SK-N-SH treated with all-trans-retinoic acid at 6 μM for 48 hours (cell line): ENCODE measurements around the gene TRPV4.

Source experiments
- ATAC-seq: fragments of 200-7000 bp; cut with Tn5 transposase; 3 replicates; pipeline ENCODE4 v1.9.1; 2020; ENCODE audit warnings: mild to moderate bottlenecking, moderate library complexity
- ARNTL ChIP-seq: fragments of 450-650 bp; formaldehyde crosslinking; IDR thresholded peaks from 2 replicates; pipeline ENCODE4 v1.5.0; 2020; ENCODE audit warnings: low read depth, mild to moderate bottlenecking, moderate library complexity, borderline replicate concordance
- BACH2 ChIP-seq: fragments of 250-450 bp; sonication (Bioruptor Pico); IDR thresholded peaks from 2 replicates; pipeline ENCODE4 v1.9.0; 2021; ENCODE audit warnings: mild to moderate bottlenecking, borderline replicate concordance
- CREB5 ChIP-seq: fragments of 250-450 bp; sonication (Bioruptor Pico); IDR thresholded peaks from 2 replicates; pipeline ENCODE4 v1.5.1; 2020; ENCODE audit warnings: low read depth, mild to moderate bottlenecking, moderate library complexity
- CSDC2 ChIP-seq: fragments of 250-450 bp; sonication (Bioruptor Pico); IDR thresholded peaks from 2 replicates; pipeline ENCODE4 v1.5.0; 2020; ENCODE audit warnings: mild to moderate bottlenecking, moderate library complexity
- CSRNP3 ChIP-seq: fragments of 250-450 bp; sonication (Bioruptor Pico); IDR thresholded peaks from 2 replicates; pipeline ENCODE4 v1.5.1; 2021; ENCODE audit warnings: mild to moderate bottlenecking, moderate library complexity
- ESRRG ChIP-seq: fragments of 250-450 bp; sonication (Bioruptor Pico); IDR thresholded peaks from 2 replicates; pipeline ENCODE4 v1.6.1; 2021; ENCODE audit warnings: mild to moderate bottlenecking
- GLIS3 ChIP-seq: fragments of 250-450 bp; sonication (Bioruptor Pico); IDR thresholded peaks from 2 replicates; pipeline ENCODE4 v1.5.0; 2020; ENCODE audit warnings: mild to moderate bottlenecking, moderate library complexity
- ISL1 ChIP-seq: fragments of 250-450 bp; sonication (Bioruptor Pico); IDR thresholded peaks from 2 replicates; pipeline ENCODE4 v2.1.2; 2022; ENCODE audit warnings: mild to moderate bottlenecking, moderate library complexity
- OSR1 ChIP-seq: fragments of 250-450 bp; sonication (Bioruptor Pico); IDR thresholded peaks from 2 replicates; pipeline ENCODE4 v1.8.0; 2022; ENCODE audit warnings: moderate library complexity, mild to moderate bottlenecking, inconsistent platforms
- PPARA ChIP-seq: fragments of 250-450 bp; sonication (Bioruptor Pico); IDR thresholded peaks from 2 replicates; pipeline ENCODE4 v1.5.0; 2020; ENCODE audit warnings: mild to moderate bottlenecking, borderline replicate concordance
- RARB ChIP-seq: fragments of 250-450 bp; sonication (Bioruptor Pico); IDR thresholded peaks from 2 replicates; pipeline ENCODE4 v1.8.0; 2021; ENCODE audit warnings: mild to moderate bottlenecking, moderate library complexity
- SNAI2 ChIP-seq: fragments of 250-450 bp; sonication (Bioruptor Pico); IDR thresholded peaks from 2 replicates; pipeline ENCODE4 v1.5.0; 2020; ENCODE audit warnings: mild to moderate bottlenecking, moderate library complexity
- TCF4 ChIP-seq: fragments of 250-450 bp; sonication (Bioruptor Pico); IDR thresholded peaks from 2 replicates; pipeline ENCODE4 v1.8.0; 2021; ENCODE audit warnings: mild to moderate bottlenecking, moderate library complexity, borderline replicate concordance
- TOX ChIP-seq: fragments of 250-450 bp; sonication (Bioruptor Pico); IDR thresholded peaks from 2 replicates; pipeline ENCODE4 v1.8.0; 2021; ENCODE audit warnings: mild to moderate bottlenecking, moderate library complexity, borderline replicate concordance
- ZC3H10 ChIP-seq: fragments of 250-450 bp; sonication (Bioruptor Pico); IDR thresholded peaks from 2 replicates; pipeline ENCODE4 v1.5.1; 2021; ENCODE audit warnings: mild to moderate bottlenecking, moderate library complexity
- ZFP30 ChIP-seq: fragments of 450-650 bp; formaldehyde crosslinking; IDR thresholded peaks from 2 replicates; pipeline ENCODE4 v1.5.0; 2022; ENCODE audit warnings: mild to moderate bottlenecking, moderate library complexity
- ZNF70 ChIP-seq: fragments of 450-650 bp; formaldehyde crosslinking; IDR thresholded peaks from 2 replicates; pipeline ENCODE4 v1.5.0; 2020; ENCODE audit warnings: mild to moderate bottlenecking, moderate library complexity
- ZNF8 ChIP-seq: fragments of 450-650 bp; formaldehyde crosslinking; IDR thresholded peaks from 2 replicates; pipeline ENCODE4 v1.5.0; 2020; ENCODE audit warnings: mild to moderate bottlenecking, moderate library complexity
- TF ChIP-seq, protein P1 (sequence below): fragments of 250-450 bp; sonication (Bioruptor Pico); IDR thresholded peaks from 2 replicates; pipeline ENCODE4 v1.5.0; 2020; ENCODE audit warnings: mild to moderate bottlenecking, moderate library complexity
- TF ChIP-seq, protein P2 (sequence below): fragments of 250-450 bp; sonication (Bioruptor Pico); IDR thresholded peaks from 2 replicates; pipeline ENCODE4 v1.8.0; 2020; ENCODE audit warnings: mild to moderate bottlenecking, moderate library complexity, borderline replicate concordance

The TRPV4 gene

DNA sequence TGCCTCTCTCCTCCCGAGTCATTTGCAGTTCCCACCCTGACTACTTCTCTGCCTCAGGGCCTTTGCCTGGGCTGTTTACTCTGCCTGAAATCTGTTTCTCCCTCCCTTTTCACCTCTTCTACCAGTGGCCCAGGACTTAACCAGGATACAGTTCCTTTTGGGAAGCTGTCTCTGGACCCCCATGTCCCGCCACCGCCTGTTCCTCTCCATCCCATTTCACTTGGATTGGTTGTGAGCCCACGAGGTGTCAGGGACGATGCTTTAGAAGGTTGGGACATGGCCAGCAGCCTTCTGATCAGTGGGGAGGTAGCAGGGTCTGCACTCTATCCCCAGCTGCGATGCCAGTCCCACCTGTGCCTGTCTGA lies 67.8 kb downstream of the TRPV4 start:
- no peak for ATAC-seq
- TF ChIP-seq RARB (CRISPR knock-in tag) (no peak), CSDC2 (CRISPR knock-in tag) (no peak), ZNF70 (no peak), CSRNP3 (CRISPR knock-in tag) (no peak), TOX (no peak), GLIS3 (no peak), ZC3H10 (CRISPR knock-in tag) (no peak), OSR1 (no peak), BACH2 (CRISPR knock-in tag) (no peak), SNAI2 (CRISPR knock-in tag) (no peak), ZFP30 (CRISPR knock-in tag) (no peak), ARNTL (CRISPR knock-in tag) (no peak), TCF4 (CRISPR knock-in tag) (no peak), ISL1 (no peak)
- TF ChIP-seq, protein P1, sequence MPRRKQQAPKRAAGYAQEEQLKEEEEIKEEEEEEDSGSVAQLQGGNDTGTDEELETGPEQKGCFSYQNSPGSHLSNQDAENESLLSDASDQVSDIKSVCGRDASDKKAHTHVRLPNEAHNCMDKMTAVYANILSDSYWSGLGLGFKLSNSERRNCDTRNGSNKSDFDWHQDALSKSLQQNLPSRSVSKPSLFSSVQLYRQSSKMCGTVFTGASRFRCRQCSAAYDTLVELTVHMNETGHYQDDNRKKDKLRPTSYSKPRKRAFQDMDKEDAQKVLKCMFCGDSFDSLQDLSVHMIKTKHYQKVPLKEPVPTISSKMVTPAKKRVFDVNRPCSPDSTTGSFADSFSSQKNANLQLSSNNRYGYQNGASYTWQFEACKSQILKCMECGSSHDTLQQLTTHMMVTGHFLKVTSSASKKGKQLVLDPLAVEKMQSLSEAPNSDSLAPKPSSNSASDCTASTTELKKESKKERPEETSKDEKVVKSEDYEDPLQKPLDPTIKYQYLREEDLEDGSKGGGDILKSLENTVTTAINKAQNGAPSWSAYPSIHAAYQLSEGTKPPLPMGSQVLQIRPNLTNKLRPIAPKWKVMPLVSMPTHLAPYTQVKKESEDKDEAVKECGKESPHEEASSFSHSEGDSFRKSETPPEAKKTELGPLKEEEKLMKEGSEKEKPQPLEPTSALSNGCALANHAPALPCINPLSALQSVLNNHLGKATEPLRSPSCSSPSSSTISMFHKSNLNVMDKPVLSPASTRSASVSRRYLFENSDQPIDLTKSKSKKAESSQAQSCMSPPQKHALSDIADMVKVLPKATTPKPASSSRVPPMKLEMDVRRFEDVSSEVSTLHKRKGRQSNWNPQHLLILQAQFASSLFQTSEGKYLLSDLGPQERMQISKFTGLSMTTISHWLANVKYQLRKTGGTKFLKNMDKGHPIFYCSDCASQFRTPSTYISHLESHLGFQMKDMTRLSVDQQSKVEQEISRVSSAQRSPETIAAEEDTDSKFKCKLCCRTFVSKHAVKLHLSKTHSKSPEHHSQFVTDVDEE (CRISPR knock-in tag): no peak
- TF ChIP-seq, all 23 proteins: peak for 0

- no peak for ATAC-seq
- TF ChIP-seq ISL1: no peak
- TF ChIP-seq GLIS3: no peak
- no peak for TF ChIP-seq CREB5 (CRISPR knock-in tag)
- no peak for TF ChIP-seq ZNF8 (CRISPR knock-in tag)
- no peak for TF ChIP-seq ZFP30 (CRISPR knock-in tag)
- TF ChIP-seq, protein P1 (CRISPR knock-in tag): no peak
- TF ChIP-seq TOX: no peak
- TF ChIP-seq, all 23 proteins: peak for 0
Measured at GRCh38 chr12:109764776-109765445, 68.3 kb downstream of the TRPV4 start.

- TF ChIP-seq ZFP30 (CRISPR knock-in tag) (no peak), PPARA (no peak), ZNF8 (CRISPR knock-in tag) (no peak), ARNTL (CRISPR knock-in tag) (no peak), BACH2 (CRISPR knock-in tag) (no peak), ZC3H10 (CRISPR knock-in tag) (no peak), ISL1 (no peak), RARB (CRISPR knock-in tag) (no peak), TOX (no peak), ESRRG (CRISPR knock-in tag) (no peak), TCF4 (CRISPR knock-in tag) (no peak), ZNF70 (no peak), CREB5 (CRISPR knock-in tag) (no peak), GLIS3 (no peak)
- TF ChIP-seq, protein P2, sequence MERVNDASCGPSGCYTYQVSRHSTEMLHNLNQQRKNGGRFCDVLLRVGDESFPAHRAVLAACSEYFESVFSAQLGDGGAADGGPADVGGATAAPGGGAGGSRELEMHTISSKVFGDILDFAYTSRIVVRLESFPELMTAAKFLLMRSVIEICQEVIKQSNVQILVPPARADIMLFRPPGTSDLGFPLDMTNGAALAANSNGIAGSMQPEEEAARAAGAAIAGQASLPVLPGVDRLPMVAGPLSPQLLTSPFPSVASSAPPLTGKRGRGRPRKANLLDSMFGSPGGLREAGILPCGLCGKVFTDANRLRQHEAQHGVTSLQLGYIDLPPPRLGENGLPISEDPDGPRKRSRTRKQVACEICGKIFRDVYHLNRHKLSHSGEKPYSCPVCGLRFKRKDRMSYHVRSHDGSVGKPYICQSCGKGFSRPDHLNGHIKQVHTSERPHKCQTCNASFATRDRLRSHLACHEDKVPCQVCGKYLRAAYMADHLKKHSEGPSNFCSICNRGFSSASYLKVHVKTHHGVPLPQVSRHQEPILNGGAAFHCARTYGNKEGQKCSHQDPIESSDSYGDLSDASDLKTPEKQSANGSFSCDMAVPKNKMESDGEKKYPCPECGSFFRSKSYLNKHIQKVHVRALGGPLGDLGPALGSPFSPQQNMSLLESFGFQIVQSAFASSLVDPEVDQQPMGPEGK (CRISPR knock-in tag): no peak
- ATAC-seq: 0 out of 3 replicates have a peak, but pooled peaks have one; percentile 25
Measured at GRCh38 chr12:109764123-109764522, 69.1 kb downstream of the TRPV4 start.
